Stomach (tissue), 4 donors: ENCODE measurements around the gene CDK19.

Experiments used
- CTCF ChIP-seq, 7 experiments: fragments of 450-650 bp in 4 of 7; fragments of 200-600 bp in 3 of 7; sonication (generic) in 3 of 7; IDR thresholded peaks; one replicate each; pipeline ENCODE4 v1.5.1; 2016 to 2019; ENCODE audit warnings: antibody characterized with exemption in 7 of 7, control low read depth in 2 of 7, mild to moderate bottlenecking in 1 of 7
- EP300 ChIP-seq: sonication (generic); formaldehyde crosslinking; IDR thresholded peaks from one replicate; pipeline ENCODE4 v1.6.1; 2017; ENCODE audit warnings: antibody characterized with exemption
- POLR2A ChIP-seq, 4 donors: fragments of 450-650 bp; IDR thresholded peaks; one replicate each; pipeline ENCODE4 v1.6.1; 2016; ENCODE audit warnings: antibody characterized with exemption in 4 of 4, control low read depth in 2 of 4, mild to moderate bottlenecking in 1 of 4, moderate library complexity in 1 of 4
- POLR2AphosphoS5 ChIP-seq, 3 donors: sonication (generic); formaldehyde crosslinking; IDR thresholded peaks; one replicate each; pipeline ENCODE4 v1.6.1; 2016; ENCODE audit warnings: antibody characterized with exemption in 3 of 3

GRCh38 chr6:110619275-110619908, 195.9 kb downstream of the CDK19 start:
- TF ChIP-seq POLR2A (IDR thresholded peaks at IDR 0.05) (no peak), CTCF (IDR thresholded peaks at IDR 0.05) (no peak), EP300 (no peak), POLR2AphosphoS5 (IDR thresholded peaks at IDR 0.05) (no peak)
